ENCODE measurements around the gene OBSCN.

DNA sequence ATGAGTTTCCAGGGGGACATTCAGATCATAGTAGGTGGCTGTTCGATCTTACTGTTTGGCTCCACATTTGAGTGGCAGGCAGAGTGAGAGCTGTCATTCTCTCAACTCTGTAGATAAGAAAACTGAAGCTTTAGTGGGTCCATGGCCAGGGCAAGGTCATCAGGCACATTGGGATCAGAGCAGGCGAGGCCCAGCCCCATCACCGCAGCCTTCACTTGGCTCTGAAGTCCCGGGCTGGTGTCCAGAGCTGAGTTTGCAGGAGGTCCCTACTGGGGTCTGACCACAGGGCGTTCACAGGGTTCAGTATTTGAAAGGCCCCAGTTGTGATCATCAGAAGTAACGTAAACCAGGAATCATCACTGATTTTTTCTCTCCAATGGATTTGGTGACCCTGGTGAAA, 76.7 kb downstream of the OBSCN start:
- TF ChIP-seq EZH2phosphoT487 (IDR thresholded peaks at IDR 0.05; ENCODE audit: insufficient read depth, low read depth), result no peak
- TF ChIP-seq EZH2 (IDR thresholded peaks at IDR 0.05; ENCODE audit: insufficient read depth, poor library complexity, severe bottlenecking), result no peak
